NCI-H1694 (cell line): Measurements from ENCODE around the gene CRADD.
A peak's percentile ranks its signal among the peaks of the same experiment; 100 is the strongest.
"Not testable (repeated sequence)": the region's sequence is repeated elsewhere in the genome, so short reads cannot be mapped to it uniquely, and the experiment has no call there.

Source experiments
- DNase-seq: peaks from one replicate; lab custom pipeline; 2025; lab: John Stamatoyannopoulos, UW

CRADD gene

GRCh38 chr12:93706824-93707223 lies 29.6 kb downstream of the CRADD start:
- DNase-seq = no peak

- no peak for DNase-seq
These were observed 30.7 kb downstream of the CRADD start for GRCh38 chr12:93707836-93708235.

GRCh38 chr12:93708952-93709351 lies 31.8 kb downstream of the CRADD start:
- no peak for DNase-seq

- no peak for DNase-seq
These were observed 32.2 kb downstream of the CRADD start for GRCh38 chr12:93709386-93709785.

GRCh38 chr12:93710574-93710926 lies 33.4 kb downstream of the CRADD start:
- DNase-seq = no peak

- not testable (repeated sequence) for DNase-seq
These were observed 34.3 kb downstream of the CRADD start for GRCh38 chr12:93711502-93711901.

GRCh38 chr12:93712200-93712599 lies 35.0 kb downstream of the CRADD start:
- DNase-seq = no peak

- DNase-seq = no peak
These were observed 35.9 kb downstream of the CRADD start for GRCh38 chr12:93713060-93713459.

- DNase-seq = no peak
These were observed 36.6 kb downstream of the CRADD start for GRCh38 chr12:93713800-93714199.

GRCh38 chr12:93714382-93714781 lies 37.2 kb downstream of the CRADD start:
- no peak for DNase-seq

GRCh38 chr12:93719710-93720109 lies 42.5 kb downstream of the CRADD start:
- DNase-seq = no peak

- no peak for DNase-seq
These were observed 43.4 kb downstream of the CRADD start for GRCh38 chr12:93720559-93720958.

GRCh38 chr12:93722179-93722578 lies 45.0 kb downstream of the CRADD start:
- no peak for DNase-seq

GRCh38 chr12:93722835-93723567 lies 45.8 kb downstream of the CRADD start:
- DNase-seq = peak; percentile 18

- DNase-seq = no peak
These were observed 46.4 kb downstream of the CRADD start for GRCh38 chr12:93723568-93723930.

GRCh38 chr12:93725531-93725930 lies 48.4 kb downstream of the CRADD start:
- no peak for DNase-seq

GRCh38 chr12:93727195-93727811 lies 50.1 kb downstream of the CRADD start:
- DNase-seq = no peak

GRCh38 chr12:93727911-93728310 lies 50.7 kb downstream of the CRADD start:
- no peak for DNase-seq

GRCh38 chr12:93729934-93730333 lies 52.8 kb downstream of the CRADD start:
- DNase-seq = no peak

- DNase-seq = peak; percentile 40
These were observed 56.2 kb downstream of the CRADD start for GRCh38 chr12:93733358-93733757.

GRCh38 chr12:93733928-93734327 lies 56.8 kb downstream of the CRADD start:
- DNase-seq = no peak

- DNase-seq = no peak
These were observed 57.6 kb downstream of the CRADD start for GRCh38 chr12:93734784-93735183.

- DNase-seq = no peak
These were observed 59.5 kb downstream of the CRADD start for GRCh38 chr12:93736640-93737178.
